ENCODE measurements around the gene ABL1. TPM values are rescaled to one million over a fixed set of nuclear protein-coding genes. Genes with fewer than 3 reads are reported as not detected.

The ABL1 gene
- total RNA-seq, 1 donor from 2014 or later, result 52.1 TPM

GRCh38 chr9:130925050-130925678 lies 90.1 kb downstream of the ABL1 start:
- no peak for ATAC-seq
- Histone ChIP-seq H3K9me3 (no peaks in the 10 kb centered on the region), H3K4me1 (no peaks in the 10 kb centered on the region), H3K27ac (no peak overlapping the region), H3K36me3 (no peaks in the 10 kb centered on the region), H3K4me3 (no peak overlapping the region), H3K27me3 (peaks cover 21% of the 10 kb centered on the region)
- no peak for TF ChIP-seq CTCF (IDR thresholded peaks at IDR 0.05)
- DNase-seq, result no peak
- intact Hi-C loops (cut with DNase I), result no loop called here

GRCh38 chr9:130927338-130927737 lies 92.3 kb downstream of the ABL1 start:
- DNase-seq (no peak), ATAC-seq (no peak)
- Histone ChIP-seq H3K27me3 (peaks cover 18% of the 10 kb centered on the region), H3K4me1 (no peaks in the 10 kb centered on the region), H3K9me3 (no peaks in the 10 kb centered on the region), H3K27ac (no peak overlapping the region), H3K36me3 (no peaks in the 10 kb centered on the region), H3K4me3 (no peak overlapping the region)
- intact Hi-C loops (cut with DNase I), result no loop called here
- no peak for TF ChIP-seq CTCF (IDR thresholded peaks at IDR 0.05)

- H3K4me1 ChIP-seq, result no peaks in the 10 kb centered on the region
- H3K9me3 ChIP-seq, result no peaks in the 10 kb centered on the region
- H3K36me3 ChIP-seq, result no peaks in the 10 kb centered on the region
- ATAC-seq (no peak), DNase-seq (no peak)
- no peak overlapping the region for H3K27ac ChIP-seq
- TF ChIP-seq CTCF (IDR thresholded peaks at IDR 0.05), result no peak
- peaks cover 19% of the 10 kb centered on the region for H3K27me3 ChIP-seq
- no peak overlapping the region for H3K4me3 ChIP-seq
- intact Hi-C loops (cut with DNase I), result no loop called here
These were observed 93.2 kb downstream of the ABL1 start for GRCh38 chr9:130927995-130928900.

GRCh38 chr9:130929571-130930038 lies 94.6 kb downstream of the ABL1 start:
- ATAC-seq, result no peak
- no peaks in the 10 kb centered on the region for H3K4me1 ChIP-seq
- H3K4me3 ChIP-seq, result no peak overlapping the region
- intact Hi-C loops (cut with DNase I), result no loop called here
- DNase-seq, result no peak
- H3K9me3 ChIP-seq, result no peaks in the 10 kb centered on the region
- no peak for TF ChIP-seq CTCF (IDR thresholded peaks at IDR 0.05)
- H3K36me3 ChIP-seq, result no peaks in the 10 kb centered on the region
- H3K27me3 ChIP-seq, result peaks cover 23% of the 10 kb centered on the region
- H3K27ac ChIP-seq, result no peak overlapping the region

- ATAC-seq, result no peak
- Histone ChIP-seq H3K4me3 (no peak overlapping the region), H3K36me3 (no peaks in the 10 kb centered on the region), H3K27me3 (peaks cover 30% of the 10 kb centered on the region), H3K9me3 (no peaks in the 10 kb centered on the region), H3K27ac (no peak overlapping the region), H3K4me1 (no peaks in the 10 kb centered on the region)
- TF ChIP-seq CTCF (IDR thresholded peaks at IDR 0.05), result no peak
- no peak for DNase-seq
- intact Hi-C loops (cut with DNase I), result no loop called here
These were observed 95.2 kb downstream of the ABL1 start for GRCh38 chr9:130930132-130930803.
